SK-N-SH (cell line): ENCODE data around the gene KLF15. TPM values are rescaled to one million over a fixed set of nuclear protein-coding genes. Genes with fewer than 3 reads are reported as not detected.

ENCODE experiments used
- CTCF ChIA-PET: fragments of 300-600, 350-600 bp; formaldehyde crosslinking; extraction: SDS; loops from one replicate; lab custom pipeline; 2021; lab: Yijun Ruan, JAX
- POLR2A ChIA-PET: fragments of 350-600 bp; sonication (Branson Sonifier 250); formaldehyde crosslinking; extraction: SDS; loops from one replicate; lab custom pipeline; 2020; ENCODE audit warnings: antibody characterized with exemption, inconsistent platforms; lab: Yijun Ruan, JAX
- DNase-seq: peaks from one replicate; pipeline ENCODE4 v3.0.0; 2012
- H2AFZ ChIP-seq: fragments of 200-600 bp; sonication (generic); 2 replicates; pipeline ENCODE4 v1.8.1; 2016; ENCODE audit warnings: antibody characterized with exemption, mild to moderate bottlenecking, low read depth
- H3F3A ChIP-seq: fragments of 200-600 bp; sonication (generic); replicated peaks from 2 replicates; pipeline ENCODE3; 2016; ENCODE audit warnings: antibody characterized with exemption, mild to moderate bottlenecking; ENCODE audit not compliant: insufficient read depth
- H3K27ac ChIP-seq, 2 experiments: fragments of 200-500 bp in 1 of 2; fragments of 200-600 bp in 1 of 2; sonication (Bioruptor generic) in 1 of 2; sonication (generic), shearing (Covaris generic) in 1 of 2; 2 replicates each; pipeline versions ENCODE4 v1.5.1 to v1.6.1; 2014 to 2016; ENCODE audit warnings: low read depth in 2 of 2, inconsistent platforms in 1 of 2, low read length in 1 of 2, mild to moderate bottlenecking in 1 of 2, mixed read lengths in 1 of 2
- H3K27me3 ChIP-seq: fragments of 200-600 bp; sonication (generic), shearing (Covaris generic); 2 replicates; pipeline ENCODE4 v1.6.1; 2016; ENCODE audit warnings: mixed run types; ENCODE audit not compliant: insufficient read depth
- H3K36me3 ChIP-seq, 2 experiments: fragments of 200-500 bp in 1 of 2; fragments of 200-600 bp in 1 of 2; sonication (Bioruptor generic) in 1 of 2; sonication (generic) in 1 of 2; replicated peaks in 1 of 2; 2 replicates each; pipeline versions ENCODE3 to v1.5.1; 2014 to 2016; ENCODE audit warnings: low read length in 1 of 2, mild to moderate bottlenecking in 1 of 2; ENCODE audit not compliant: insufficient read depth in 2 of 2, control insufficient read depth in 1 of 2
- H3K4me1 ChIP-seq, 2 experiments: fragments of 200-500 bp in 1 of 2; fragments of 200-600 bp in 1 of 2; sonication (Bioruptor generic) in 1 of 2; sonication (generic), shearing (Covaris generic) in 1 of 2; 2 replicates each; pipeline versions ENCODE4 v1.5.1 to v1.6.1; 2014 to 2016; ENCODE audit warnings: low read depth in 1 of 2, low read length in 1 of 2, mixed run types in 1 of 2; ENCODE audit not compliant: insufficient read depth in 2 of 2, control insufficient read depth in 1 of 2
- H3K4me2 ChIP-seq: fragments of 200-600 bp; sonication (generic), shearing (Covaris generic); 2 replicates; pipeline ENCODE4 v1.6.1; 2017; ENCODE audit warnings: mixed run types
- H3K4me3 ChIP-seq, 2 experiments: fragments of 200-500 bp in 1 of 2; fragments of 200-600 bp in 1 of 2; sonication (Bioruptor generic) in 1 of 2; sonication (generic), shearing (Covaris generic) in 1 of 2; 2 replicates each; pipeline versions ENCODE4 v1.5.1 to v1.8.1; 2014 to 2016; ENCODE audit warnings: low read depth in 2 of 2, inconsistent platforms in 1 of 2, low read length in 1 of 2, mild to moderate bottlenecking in 1 of 2, mixed read lengths in 1 of 2, moderate library complexity in 1 of 2
- H3K79me2 ChIP-seq: fragments of 200-600 bp; sonication (generic); 2 replicates; pipeline ENCODE4 v1.8.1; 2017; ENCODE audit warnings: mild to moderate bottlenecking; ENCODE audit not compliant: insufficient read depth
- H3K9ac ChIP-seq: fragments of 200-600 bp; sonication (generic); 2 replicates; pipeline ENCODE4 v1.6.1; 2017; ENCODE audit warnings: mixed run types
- H3K9me2 ChIP-seq: fragments of 200-600 bp; sonication (generic); 2 replicates; pipeline ENCODE4 v1.6.1; 2017; ENCODE audit warnings: mixed run types
- H3K9me3 ChIP-seq: fragments of 200-600 bp; sonication (generic); 2 replicates; pipeline ENCODE4 v1.6.1; 2017; ENCODE audit warnings: mixed run types, mild to moderate bottlenecking, moderate library complexity
- H4K20me1 ChIP-seq: fragments of 200-600 bp; sonication (generic); 2 replicates; pipeline ENCODE4 v1.6.1; 2017; ENCODE audit warnings: mild to moderate bottlenecking, mixed run types; ENCODE audit not compliant: insufficient read depth
- ELF1 ChIP-seq: IDR thresholded peaks from 2 replicates; pipeline ENCODE4 v1.4.0; 2012
- EZH2phosphoT487 ChIP-seq: fragments of 200-600 bp; sonication (generic); IDR thresholded peaks from 2 replicates; pipeline ENCODE4 v1.6.1; 2017; ENCODE audit warnings: low read depth, mixed run types, mild to moderate bottlenecking, antibody characterized with exemption, moderate library complexity, borderline replicate concordance
- FOSL2 ChIP-seq: IDR thresholded peaks from 2 replicates; pipeline ENCODE4 v1.4.0; 2012; ENCODE audit warnings: low read depth, mild to moderate bottlenecking, moderate library complexity, borderline replicate concordance
- FOXM1 ChIP-seq: IDR thresholded peaks from 2 replicates; pipeline ENCODE4 v1.4.0; 2012; ENCODE audit warnings: low read depth, mild to moderate bottlenecking
- GATA2 ChIP-seq: sonication (generic); formaldehyde crosslinking; IDR thresholded peaks from 2 replicates; pipeline ENCODE4 v1.5.0; 2020; ENCODE audit warnings: mild to moderate bottlenecking, missing genetic modification reagents
- JUND ChIP-seq: IDR thresholded peaks from 2 replicates; pipeline ENCODE4 v1.4.0; 2012
- MEF2A ChIP-seq: IDR thresholded peaks from 2 replicates; pipeline ENCODE4 v1.4.0; 2012; ENCODE audit warnings: low read depth, borderline replicate concordance
- MXI1 ChIP-seq: IDR thresholded peaks from 2 replicates; pipeline ENCODE4 v1.6.1; 2012; ENCODE audit warnings: mild to moderate bottlenecking, low read depth, low read length, improper control_type of control experiment
- POLR2AphosphoS5 ChIP-seq: IDR thresholded peaks from 2 replicates; pipeline ENCODE4 v1.6.1; 2012; ENCODE audit warnings: low read depth, low read length
- RAD21 ChIP-seq: IDR thresholded peaks from 2 replicates; pipeline ENCODE4 v1.6.1; 2012; ENCODE audit warnings: mild to moderate bottlenecking, low read length
- RXRA ChIP-seq: IDR thresholded peaks from 2 replicates; pipeline ENCODE4 v1.4.0; 2012; ENCODE audit warnings: low read depth, mild to moderate bottlenecking, borderline replicate concordance
- SIN3A ChIP-seq: IDR thresholded peaks from 2 replicates; pipeline ENCODE4 v1.6.1; 2012; ENCODE audit warnings: low read depth, mild to moderate bottlenecking, low read length, moderate library complexity, borderline replicate concordance
- TAF1 ChIP-seq: IDR thresholded peaks from 2 replicates; pipeline ENCODE4 v1.6.1; 2012; ENCODE audit warnings: low read depth, mild to moderate bottlenecking, low read length, moderate library complexity, borderline replicate concordance
- TEAD4 ChIP-seq: IDR thresholded peaks from 2 replicates; pipeline ENCODE4 v1.4.0; 2012; ENCODE audit warnings: mild to moderate bottlenecking, borderline replicate concordance; ENCODE audit not compliant: insufficient read depth
- WGBS: methylation state at CpG from one replicate; pipeline ENCODE4 v1.1.6; 2017; ENCODE audit warnings: low lambda C conversion rate; 5-methylcytosine and 5-hydroxymethylcytosine counted together
- polyA plus RNA-seq, 3 experiments: library from polyadenylated mRNA; depleted of rRNA; stranded (reverse); fragments of >200 nt; gene quantifications; 2 replicates each; pipeline ENCODE4 v1.2.3, GENCODE V29; 2012
- TF ChIP-seq, protein P1 (sequence below): fragments of 150-350 bp; IDR thresholded peaks from 2 replicates; pipeline ENCODE4 v1.6.1; 2016; ENCODE audit warnings: mild to moderate bottlenecking, low read depth, low read length
- TF ChIP-seq, protein P2 (sequence below): fragments of 200-600 bp; sonication (generic); IDR thresholded peaks from 2 replicates; pipeline ENCODE4 v1.6.1; 2017; ENCODE audit warnings: antibody characterized with exemption, mild to moderate bottlenecking, moderate library complexity
- TF ChIP-seq, protein P3 (sequence below): IDR thresholded peaks from 2 replicates; pipeline ENCODE4 v1.4.0; 2012; ENCODE audit warnings: low read depth, borderline replicate concordance
- TF ChIP-seq, protein P4 (sequence below): IDR thresholded peaks from 2 replicates; pipeline ENCODE4 v1.4.0; 2012; ENCODE audit warnings: low read depth
- TF ChIP-seq, protein P5 (sequence below): IDR thresholded peaks from 2 replicates; pipeline ENCODE4 v1.6.1; 2012; ENCODE audit warnings: mild to moderate bottlenecking, low read depth, low read length, moderate library complexity
- TF ChIP-seq, protein P6 (sequence below): IDR thresholded peaks from 2 replicates; pipeline ENCODE4; 2012

KLF15 gene
- polyA plus RNA-seq, 1 of the 3 experiments (the other 2 are of a cell fraction), result 0.28 TPM

DNA sequence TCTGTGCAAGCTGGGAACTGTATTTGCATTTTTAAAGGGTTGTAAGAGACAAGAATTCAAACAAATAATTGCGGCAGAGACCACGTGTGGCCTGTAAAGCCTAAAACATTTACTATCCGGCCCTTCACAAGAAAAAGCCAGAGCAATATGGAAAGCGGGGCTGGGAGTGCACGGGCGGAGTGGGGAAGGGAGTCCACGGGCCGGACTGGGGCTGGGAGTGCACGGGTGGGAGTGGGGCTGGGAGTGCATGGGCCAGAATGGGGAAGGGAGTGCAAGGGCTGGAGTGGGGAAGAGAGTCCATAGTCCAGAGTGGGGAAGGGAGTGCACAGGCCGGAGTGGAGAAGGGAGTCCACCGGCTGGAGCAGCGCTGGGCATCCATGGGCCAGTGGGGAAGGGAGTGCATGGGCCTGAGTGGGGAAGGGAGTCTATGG is 41.2 kb downstream of the KLF15 start:
- Histone ChIP-seq H3K9me2 (no peaks in the 10 kb centered on the region), H3K9ac (no peak overlapping the region)
- TF ChIP-seq JUND (no peak), TAF1 (no peak), RAD21 (no peak), EZH2phosphoT487 (no peak), FOSL2 (no peak), FOXM1 (no peak), TEAD4 (no peak), ELF1 (no peak), RXRA (no peak), POLR2AphosphoS5 (no peak), GATA2 (CRISPR knock-in tag) (no peak), SIN3A (no peak), MXI1 (no peak), MEF2A (no peak)
- TF ChIP-seq, protein P1, sequence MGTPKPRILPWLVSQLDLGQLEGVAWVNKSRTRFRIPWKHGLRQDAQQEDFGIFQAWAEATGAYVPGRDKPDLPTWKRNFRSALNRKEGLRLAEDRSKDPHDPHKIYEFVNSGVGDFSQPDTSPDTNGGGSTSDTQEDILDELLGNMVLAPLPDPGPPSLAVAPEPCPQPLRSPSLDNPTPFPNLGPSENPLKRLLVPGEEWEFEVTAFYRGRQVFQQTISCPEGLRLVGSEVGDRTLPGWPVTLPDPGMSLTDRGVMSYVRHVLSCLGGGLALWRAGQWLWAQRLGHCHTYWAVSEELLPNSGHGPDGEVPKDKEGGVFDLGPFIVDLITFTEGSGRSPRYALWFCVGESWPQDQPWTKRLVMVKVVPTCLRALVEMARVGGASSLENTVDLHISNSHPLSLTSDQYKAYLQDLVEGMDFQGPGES, result no peak
- TF ChIP-seq, protein P2, sequence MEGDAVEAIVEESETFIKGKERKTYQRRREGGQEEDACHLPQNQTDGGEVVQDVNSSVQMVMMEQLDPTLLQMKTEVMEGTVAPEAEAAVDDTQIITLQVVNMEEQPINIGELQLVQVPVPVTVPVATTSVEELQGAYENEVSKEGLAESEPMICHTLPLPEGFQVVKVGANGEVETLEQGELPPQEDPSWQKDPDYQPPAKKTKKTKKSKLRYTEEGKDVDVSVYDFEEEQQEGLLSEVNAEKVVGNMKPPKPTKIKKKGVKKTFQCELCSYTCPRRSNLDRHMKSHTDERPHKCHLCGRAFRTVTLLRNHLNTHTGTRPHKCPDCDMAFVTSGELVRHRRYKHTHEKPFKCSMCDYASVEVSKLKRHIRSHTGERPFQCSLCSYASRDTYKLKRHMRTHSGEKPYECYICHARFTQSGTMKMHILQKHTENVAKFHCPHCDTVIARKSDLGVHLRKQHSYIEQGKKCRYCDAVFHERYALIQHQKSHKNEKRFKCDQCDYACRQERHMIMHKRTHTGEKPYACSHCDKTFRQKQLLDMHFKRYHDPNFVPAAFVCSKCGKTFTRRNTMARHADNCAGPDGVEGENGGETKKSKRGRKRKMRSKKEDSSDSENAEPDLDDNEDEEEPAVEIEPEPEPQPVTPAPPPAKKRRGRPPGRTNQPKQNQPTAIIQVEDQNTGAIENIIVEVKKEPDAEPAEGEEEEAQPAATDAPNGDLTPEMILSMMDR, result no peak
- TF ChIP-seq, protein P3, sequence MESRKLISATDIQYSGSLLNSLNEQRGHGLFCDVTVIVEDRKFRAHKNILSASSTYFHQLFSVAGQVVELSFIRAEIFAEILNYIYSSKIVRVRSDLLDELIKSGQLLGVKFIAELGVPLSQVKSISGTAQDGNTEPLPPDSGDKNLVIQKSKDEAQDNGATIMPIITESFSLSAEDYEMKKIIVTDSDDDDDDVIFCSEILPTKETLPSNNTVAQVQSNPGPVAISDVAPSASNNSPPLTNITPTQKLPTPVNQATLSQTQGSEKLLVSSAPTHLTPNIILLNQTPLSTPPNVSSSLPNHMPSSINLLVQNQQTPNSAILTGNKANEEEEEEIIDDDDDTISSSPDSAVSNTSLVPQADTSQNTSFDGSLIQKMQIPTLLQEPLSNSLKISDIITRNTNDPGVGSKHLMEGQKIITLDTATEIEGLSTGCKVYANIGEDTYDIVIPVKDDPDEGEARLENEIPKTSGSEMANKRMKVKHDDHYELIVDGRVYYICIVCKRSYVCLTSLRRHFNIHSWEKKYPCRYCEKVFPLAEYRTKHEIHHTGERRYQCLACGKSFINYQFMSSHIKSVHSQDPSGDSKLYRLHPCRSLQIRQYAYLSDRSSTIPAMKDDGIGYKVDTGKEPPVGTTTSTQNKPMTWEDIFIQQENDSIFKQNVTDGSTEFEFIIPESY, result no peak
- TF ChIP-seq, protein P4, sequence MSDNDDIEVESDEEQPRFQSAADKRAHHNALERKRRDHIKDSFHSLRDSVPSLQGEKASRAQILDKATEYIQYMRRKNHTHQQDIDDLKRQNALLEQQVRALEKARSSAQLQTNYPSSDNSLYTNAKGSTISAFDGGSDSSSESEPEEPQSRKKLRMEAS, result no peak
- TF ChIP-seq, protein P5, sequence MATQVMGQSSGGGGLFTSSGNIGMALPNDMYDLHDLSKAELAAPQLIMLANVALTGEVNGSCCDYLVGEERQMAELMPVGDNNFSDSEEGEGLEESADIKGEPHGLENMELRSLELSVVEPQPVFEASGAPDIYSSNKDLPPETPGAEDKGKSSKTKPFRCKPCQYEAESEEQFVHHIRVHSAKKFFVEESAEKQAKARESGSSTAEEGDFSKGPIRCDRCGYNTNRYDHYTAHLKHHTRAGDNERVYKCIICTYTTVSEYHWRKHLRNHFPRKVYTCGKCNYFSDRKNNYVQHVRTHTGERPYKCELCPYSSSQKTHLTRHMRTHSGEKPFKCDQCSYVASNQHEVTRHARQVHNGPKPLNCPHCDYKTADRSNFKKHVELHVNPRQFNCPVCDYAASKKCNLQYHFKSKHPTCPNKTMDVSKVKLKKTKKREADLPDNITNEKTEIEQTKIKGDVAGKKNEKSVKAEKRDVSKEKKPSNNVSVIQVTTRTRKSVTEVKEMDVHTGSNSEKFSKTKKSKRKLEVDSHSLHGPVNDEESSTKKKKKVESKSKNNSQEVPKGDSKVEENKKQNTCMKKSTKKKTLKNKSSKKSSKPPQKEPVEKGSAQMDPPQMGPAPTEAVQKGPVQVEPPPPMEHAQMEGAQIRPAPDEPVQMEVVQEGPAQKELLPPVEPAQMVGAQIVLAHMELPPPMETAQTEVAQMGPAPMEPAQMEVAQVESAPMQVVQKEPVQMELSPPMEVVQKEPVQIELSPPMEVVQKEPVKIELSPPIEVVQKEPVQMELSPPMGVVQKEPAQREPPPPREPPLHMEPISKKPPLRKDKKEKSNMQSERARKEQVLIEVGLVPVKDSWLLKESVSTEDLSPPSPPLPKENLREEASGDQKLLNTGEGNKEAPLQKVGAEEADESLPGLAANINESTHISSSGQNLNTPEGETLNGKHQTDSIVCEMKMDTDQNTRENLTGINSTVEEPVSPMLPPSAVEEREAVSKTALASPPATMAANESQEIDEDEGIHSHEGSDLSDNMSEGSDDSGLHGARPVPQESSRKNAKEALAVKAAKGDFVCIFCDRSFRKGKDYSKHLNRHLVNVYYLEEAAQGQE, result no peak
- TF ChIP-seq, protein P6, sequence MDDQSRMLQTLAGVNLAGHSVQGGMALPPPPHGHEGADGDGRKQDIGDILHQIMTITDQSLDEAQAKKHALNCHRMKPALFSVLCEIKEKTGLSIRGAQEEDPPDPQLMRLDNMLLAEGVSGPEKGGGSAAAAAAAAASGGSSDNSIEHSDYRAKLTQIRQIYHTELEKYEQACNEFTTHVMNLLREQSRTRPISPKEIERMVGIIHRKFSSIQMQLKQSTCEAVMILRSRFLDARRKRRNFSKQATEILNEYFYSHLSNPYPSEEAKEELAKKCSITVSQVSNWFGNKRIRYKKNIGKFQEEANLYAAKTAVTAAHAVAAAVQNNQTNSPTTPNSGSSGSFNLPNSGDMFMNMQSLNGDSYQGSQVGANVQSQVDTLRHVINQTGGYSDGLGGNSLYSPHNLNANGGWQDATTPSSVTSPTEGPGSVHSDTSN, result no peak
- TF ChIP-seq, all 33 proteins: peak for 0
- Histone ChIP-seq H3K4me2 (no peak overlapping the region), H3F3A (no peaks in the 10 kb centered on the region), H3K4me1 (no peaks in the 10 kb centered on the region), H3K9me3 (no peaks in the 10 kb centered on the region), H4K20me1 (no peaks in the 10 kb centered on the region), H2AFZ (no peak overlapping the region), H3K4me3 (no peak overlapping the region), H3K27me3 (no peaks in the 10 kb centered on the region), H3K79me2 (no peaks in the 10 kb centered on the region), H3K36me3 (no peaks in the 10 kb centered on the region), H3K27ac (no peak overlapping the region)
- DNase-seq, result no peak
- ChIA-PET POLR2A (no interaction called here), CTCF (no interaction called here)
- 63% methylated on average over 12 of the region's 12 CpGs for WGBS
